ENCODE results near the gene SLC49A3. TPM values are rescaled to one million over a fixed set of nuclear protein-coding genes. Genes with fewer than 3 reads are reported as not detected.

The SLC49A3 gene
- total RNA-seq, 4 donors from 2014 or later, result 14.9 to 27.1 (median 18.3) TPM

GRCh38 chr4:725391-726234 is 36.7 kb upstream of the SLC49A3 start:
- H3K4me3 ChIP-seq (replicated peaks in 1 of 3), result no peak overlapping the region
- no peak overlapping the region for H3K27ac ChIP-seq
- no peaks in the 10 kb centered on the region for H3K27me3 ChIP-seq
- no peaks in the 10 kb centered on the region for H3K4me1 ChIP-seq
- intact Hi-C loops (cut with DNase I), result no loop called here
- TF ChIP-seq POLR2A (IDR thresholded peaks at IDR 0.05) (no peak), CTCF (IDR thresholded peaks at IDR 0.05) (no peak)
- no peaks in the 10 kb centered on the region for H3K9me3 ChIP-seq
- peaks cover 2 to 4% of the 10 kb centered on the region in 2 donors for H3K36me3 ChIP-seq
- WGBS, 2 donors, result 92 to 96% methylated on average over 32 to 34 of the region's 41 CpGs
- DNase-seq, result no peak

GRCh38 chr4:723751-724530 is 35.0 kb upstream of the SLC49A3 start:
- Histone ChIP-seq H3K36me3 (no peaks in the 10 kb centered on the region), H3K4me1 (no peaks in the 10 kb centered on the region), H3K4me3 (replicated peaks in 1 of 3) (no peak overlapping the region), H3K27ac (no peak overlapping the region), H3K27me3 (no peaks in the 10 kb centered on the region), H3K9me3 (no peaks in the 10 kb centered on the region)
- no peak for TF ChIP-seq POLR2A (IDR thresholded peaks at IDR 0.05)
- TF ChIP-seq CTCF (IDR thresholded peaks at IDR 0.05), result no peak
- whole genome bisulfite sequencing, 2 donors, result 94 to 96% methylated on average over 23 to 28 of the region's 28 CpGs
- DNase-seq, result no peak
- intact Hi-C loops (cut with DNase I), result no loop called here

GRCh38 chr4:722851-723360 is 34.0 kb upstream of the SLC49A3 start:
- Histone ChIP-seq H3K4me1 (no peaks in the 10 kb centered on the region), H3K27me3 (no peaks in the 10 kb centered on the region)

GRCh38 chr4:722169-722725 is 33.3 kb upstream of the SLC49A3 start:
- intact Hi-C loops (cut with DNase I), result no loop called here
- Histone ChIP-seq H3K27me3 (no peaks in the 10 kb centered on the region), H3K36me3 (no peaks in the 10 kb centered on the region), H3K9me3 (no peaks in the 10 kb centered on the region), H3K4me1 (no peaks in the 10 kb centered on the region), H3K27ac (no peak overlapping the region), H3K4me3 (replicated peaks in 1 of 3) (no peak overlapping the region)
- TF ChIP-seq POLR2A (IDR thresholded peaks at IDR 0.05) (no peak), CTCF (IDR thresholded peaks at IDR 0.05) (no peak)
- DNase-seq, result no peak
- WGBS, 2 donors, result 96 to 97% methylated on average over 33 to 47 of the region's 47 CpGs

More at GRCh38 chr4:722851-723360, 34.0 kb upstream of the SLC49A3 start:
- H3K27ac ChIP-seq, result no peak overlapping the region
- DNase-seq, result no peak
- H3K4me3 ChIP-seq (replicated peaks in 1 of 3), result no peak overlapping the region
- TF ChIP-seq POLR2A (IDR thresholded peaks at IDR 0.05), result no peak
- TF ChIP-seq CTCF (IDR thresholded peaks at IDR 0.05), result no peak
- WGBS, 2 donors, result 97 to 98% methylated on average over 60 to 61 of the region's 61 CpGs
- intact Hi-C loops (cut with DNase I), result no loop called here
- H3K9me3 ChIP-seq, result no peaks in the 10 kb centered on the region
- no peaks in the 10 kb centered on the region for H3K36me3 ChIP-seq
